Heart right ventricle (tissue), 16 donors: ENCODE results near the gene SLC2A1. TPM values are rescaled to one million over a fixed set of nuclear protein-coding genes. Genes with fewer than 3 reads are reported as not detected.
A peak's percentile ranks its signal among the peaks of the same experiment; 100 is the strongest.

Experiments
- ATAC-seq, 8 donors: fragments of 200-7000 bp; cut with Tn5 transposase; one replicate each; pipeline ENCODE4 v1.9.1; 2020; ENCODE audit warnings: mild to moderate bottlenecking in 8 of 8, moderate library complexity in 8 of 8, moderate number of reproducible peaks in 1 of 8
- DNase-seq, 2 donors: peaks; one replicate each; pipeline ENCODE4 v3.0.0-alpha.2; 2020
- H3K27ac ChIP-seq, 10 donors: fragments of 200-600 bp; sonication (generic) in 2 of 10; one replicate each; pipeline versions ENCODE4 v1.5.0 to v1.8.0; 2020 to 2022; ENCODE audit warnings: mild to moderate bottlenecking in 3 of 10
- H3K27me3 ChIP-seq, 7 donors: fragments of 200-600 bp; one replicate each; pipeline ENCODE4 v1.8.0; 2021 to 2022; ENCODE audit warnings: mild to moderate bottlenecking in 2 of 7
- H3K36me3 ChIP-seq, 9 donors: fragments of 200-600 bp; sonication (generic) in 1 of 9; one replicate each; pipeline versions ENCODE4 v1.5.0 to v1.8.0; 2020 to 2022; ENCODE audit warnings: mild to moderate bottlenecking in 2 of 9
- H3K4me1 ChIP-seq, 9 donors: fragments of 200-600 bp; sonication (generic) in 1 of 9; one replicate each; pipeline versions ENCODE4 v1.5.0 to v1.8.0; 2020 to 2022; ENCODE audit warnings: mild to moderate bottlenecking in 4 of 9
- H3K4me3 ChIP-seq, 10 donors: fragments of 200-600 bp; sonication (generic) in 2 of 10; one replicate each; pipeline versions ENCODE4 v1.5.0 to v1.8.0; 2020 to 2022; ENCODE audit warnings: mild to moderate bottlenecking in 7 of 10, moderate library complexity in 2 of 10
- H3K9me3 ChIP-seq, 11 donors: fragments of 200-600 bp in 10 of 11; sonication (generic) in 2 of 11; one replicate each; pipeline versions ENCODE4 v1.5.0 to v1.8.0; 2013 to 2022; ENCODE audit warnings: mild to moderate bottlenecking in 2 of 11, control low read depth in 1 of 11, moderate library complexity in 1 of 11
- CTCF ChIP-seq, 9 donors: fragments of 200-600 bp; sonication (generic) in 2 of 9; IDR thresholded peaks; one replicate each; pipeline versions ENCODE4 v1.5.0 to v1.8.0; 2021 to 2022; ENCODE audit warnings: antibody characterized with exemption in 9 of 9, mild to moderate bottlenecking in 5 of 9, moderate library complexity in 1 of 9
- WGBS, 2 donors: extraction: QIAGEN DNeasy Blood & Tissue Kit; methylation state at CpG; one replicate each; pipeline ENCODE4 v1.1.7; 2013; ENCODE audit warnings: inconsistent platforms in 1 of 2; 5-methylcytosine and 5-hydroxymethylcytosine counted together
- intact Hi-C, 10 donors: fragments of 100-400 bp; cut with DNase I; formaldehyde crosslinking; loops; one replicate each; pipeline versions ENCODE4 v1.11.1 to v1.14.2; 2022
- polyA plus RNA-seq, 2 donors: library from polyadenylated mRNA; stranded (reverse); fragments of 200-250 nt; gene quantifications; one replicate each; pipeline ENCODE4 v1.2.3, GENCODE V29; 2013
- total RNA-seq, 10 donors: library from RNA; stranded (reverse); fragmentation: NEBNext Ultra II Directional in 3 of 10; extraction: Animal tissue kit (Norgen Biotek cat#: 25700) in 3 of 10; gene quantifications; one replicate each; pipeline versions ENCODE4 v1.2.1 to v1.2.4, GENCODE V29; 2021 to 2023
- donor health status: Arrhythmogenic right ventricular cardiomyopathy.
- donor health status: ischemic (EF 13 %, LVEDD 7.1; RV severe dilation, severe dysfunction).
- donor health status: healthy with polysubstance abuse.
- donor health status: DM: no; HTN: yes; CAD: no.
- donor health status: DM: no; HTN: no; CAD: no.
- donor health status: ischemic (EF 25% LVEDD 6.9; RV normal size, moderate dysfunction).
- donor health status: ischemic (EF 25% LVEDD 5.7; RV mildly dilated, moderate dysfunction).
- donor health status: healthy.
- donor health status: DM: yes; HTN: yes; CAD: no.
- donor health status: Ischemic cardiomyopathy.
- donor health status: ischemic (EF 35%, LVEDD 5.7; RV mildly dilated, moderate dysfunction).
- donor health status: nonischemic (EF 11% LVEDD 7.7; RV severe dilation, severe dysfunction).
- donor health status: DM: yes; HTN: yes; CAD: no.
- donor health status: PGD.
- donor health status: ischemic (EF 29% LVEDD 5.4; RV normal size, mild dysfunction).
- donor health status: nonischemic (EF 23%, LVEDD 6.1; RV moderate dilation, normal function).

The SLC2A1 gene
- total and polyA plus RNA-seq, 12 donors = 6.7 to 98.7 (median 28.9) TPM

- intact Hi-C loops = no loop called here
- no peak for DNase-seq
- H3K36me3 ChIP-seq = no peaks in the 10 kb centered on the region
- H3K9me3 ChIP-seq = peaks cover 0 to 16% (median 0%) of the 10 kb centered on the region in 11 donors
- H3K27ac ChIP-seq = no peak overlapping the region
- TF ChIP-seq CTCF (IDR thresholded peaks at IDR 0.05) = no peak
- H3K4me1 ChIP-seq = no peaks in the 10 kb centered on the region
- H3K27me3 ChIP-seq = peaks cover 0 to 6% (median 0%) of the 10 kb centered on the region in 7 donors
- no peak for ATAC-seq
- 88 to 89% methylated on average over 2 of the region's 2 CpGs for WGBS, 2 donors
- H3K4me3 ChIP-seq = no peak overlapping the region
These were observed 44.5 kb downstream of the SLC2A1 start for GRCh38 chr1:42914092-42914627.

GRCh38 chr1:42913426-42914091, 45.1 kb downstream of the SLC2A1 start:
- 51 to 52% methylated on average over 5 of the region's 5 CpGs for WGBS, 2 donors
- H3K4me3 ChIP-seq = no peak overlapping the region
- peak; percentile 60 to 88 (median 78) for TF ChIP-seq CTCF (IDR thresholded peaks at IDR 0.05)
- no peaks in the 10 kb centered on the region for H3K4me1 ChIP-seq
- peak in 1 of 2 donors; percentile 65 for DNase-seq
- peaks cover 0 to 6% (median 0%) of the 10 kb centered on the region in 7 donors for H3K27me3 ChIP-seq
- peak in 6 of 8 donors; percentile 29 to 81 (median 64) for ATAC-seq
- no peaks in the 10 kb centered on the region for H3K36me3 ChIP-seq
- intact Hi-C loops = loop anchor here in 9 of 10 donors (1.0 to 2.0 kb wide), 2 partner anchors 159 to 160 kb away; no protein-coding TSS in a partner anchor
- no peak overlapping the region for H3K27ac ChIP-seq
- peaks cover 0 to 16% (median 0%) of the 10 kb centered on the region in 11 donors for H3K9me3 ChIP-seq

GRCh38 chr1:42910985-42911384, 47.7 kb downstream of the SLC2A1 start:
- Histone ChIP-seq H3K9me3 (peaks cover 0 to 16% (median 0%) of the 10 kb centered on the region in 11 donors), H3K36me3 (no peaks in the 10 kb centered on the region), H3K27ac (no peak overlapping the region), H3K4me3 (no peak overlapping the region), H3K27me3 (peaks cover 0 to 6% (median 0%) of the 10 kb centered on the region in 7 donors), H3K4me1 (no peaks in the 10 kb centered on the region)
- DNase-seq = no peak
- intact Hi-C loops = loop anchor here in 1 of 10 donors (2.0 kb wide), 1 partner anchor 162 kb away; no protein-coding TSS in a partner anchor
- ATAC-seq = no peak
- TF ChIP-seq CTCF (IDR thresholded peaks at IDR 0.05) = no peak

- Histone ChIP-seq H3K9me3 (no peaks in the 10 kb centered on the region), H3K4me3 (no peak overlapping the region), H3K27ac (no peak overlapping the region), H3K27me3 (no peaks in the 10 kb centered on the region), H3K36me3 (no peaks in the 10 kb centered on the region), H3K4me1 (no peaks in the 10 kb centered on the region)
- 97 to 98% methylated on average over 3 of the region's 3 CpGs for WGBS, 2 donors
- TF ChIP-seq CTCF (IDR thresholded peaks at IDR 0.05) = no peak
- ATAC-seq (no peak), DNase-seq (no peak)
- intact Hi-C loops = no loop called here
These were observed 50.6 kb downstream of the SLC2A1 start for GRCh38 chr1:42908046-42908445.
